K562 (cell line): ENCODE results near the gene LY6G6F. TPM values are rescaled to one million over a fixed set of nuclear protein-coding genes. Genes with fewer than 3 reads are reported as not detected.

ENCODE experiments used
- ATF4 ChIP-seq: fragments of 450-650 bp; formaldehyde crosslinking; IDR thresholded peaks from 2 replicates; pipeline ENCODE4 v1.4.0; 2022; ENCODE audit warnings: mild to moderate bottlenecking, moderate library complexity
- CBFA2T3 ChIP-seq: fragments of 450-650 bp; IDR thresholded peaks from 2 replicates; pipeline ENCODE4 v1.6.1; 2017
- CCAR2 ChIP-seq: fragments of 200-400 bp; formaldehyde crosslinking; IDR thresholded peaks from 2 replicates; pipeline ENCODE4 v1.6.1; 2017; ENCODE audit warnings: mild to moderate bottlenecking, low read depth, low read length
- CEBPG ChIP-seq, 3 experiments: fragments of 200-800 bp in 1 of 3; sonication (Bioruptor generic) in 1 of 3; sonication (generic) in 1 of 3; formaldehyde crosslinking in 1 of 3; IDR thresholded peaks in 2 of 3; conservative IDR thresholded peaks in 1 of 3; 2 replicates each; pipeline versions ENCODE4 v1.6.1 to v1.8.0; 2016 to 2022; ENCODE audit warnings: missing compliant biosample characterization in 2 of 3, missing genetic modification characterization in 2 of 3, mild to moderate bottlenecking in 1 of 3, missing genetic modification reagents in 1 of 3
- E4F1 ChIP-seq: fragments of 250-450 bp; sonication (Bioruptor Pico); IDR thresholded peaks from 2 replicates; pipeline ENCODE4 v1.5.0; 2021; ENCODE audit warnings: mild to moderate bottlenecking, borderline replicate concordance
- ETS2 ChIP-seq: IDR thresholded peaks from 2 replicates; pipeline ENCODE4 v1.6.1; 2016; ENCODE audit warnings: borderline replicate concordance, missing genetic modification characterization, mild to moderate bottlenecking, moderate library complexity, missing compliant biosample characterization; ENCODE audit not compliant: poor library complexity, severe bottlenecking
- HDAC2 ChIP-seq: fragments of 450-650 bp; IDR thresholded peaks from 2 replicates; pipeline ENCODE4 v1.6.1; 2016; ENCODE audit warnings: mild to moderate bottlenecking
- HDGF ChIP-seq: fragments of 450-650 bp; IDR thresholded peaks from 2 replicates; pipeline ENCODE4 v1.6.1; 2016
- MAFK ChIP-seq: IDR thresholded peaks from 2 replicates; pipeline ENCODE4 v1.6.1; 2011; ENCODE audit warnings: low read length, improper control_type of control experiment
- MEF2A ChIP-seq: IDR thresholded peaks from 2 replicates; pipeline ENCODE4 v1.6.1; 2011; ENCODE audit warnings: low read depth, mild to moderate bottlenecking, low read length, moderate library complexity; ENCODE audit not compliant: control insufficient read depth
- MLX ChIP-seq, 2 experiments: fragments of 450-650 bp in 1 of 2; sonication (generic) in 1 of 2; formaldehyde crosslinking; conservative IDR thresholded peaks; 2 replicates each; pipeline versions ENCODE4 v1.4.0 to v1.8.1; 2020 to 2022; ENCODE audit warnings: mild to moderate bottlenecking in 1 of 2, missing genetic modification reagents in 1 of 2
- NCOA4 ChIP-seq: fragments of 450-650 bp; IDR thresholded peaks from 2 replicates; pipeline ENCODE4 v1.6.1; 2018; ENCODE audit warnings: mild to moderate bottlenecking; ENCODE audit not compliant: partially characterized antibody
- NCOR1 ChIP-seq: fragments of 450-650 bp; IDR thresholded peaks from 2 replicates; pipeline ENCODE4 v1.6.1; 2016; ENCODE audit warnings: mild to moderate bottlenecking, moderate library complexity
- RCOR1 ChIP-seq, 2 experiments: IDR thresholded peaks; 2 replicates each; pipeline ENCODE4 v1.6.1; 2012; ENCODE audit warnings: low read depth in 2 of 2, low read length in 2 of 2, borderline replicate concordance in 1 of 2, improper control_type of control experiment in 1 of 2
- SMAD3 ChIP-seq: fragments of 450-650 bp; formaldehyde crosslinking; conservative IDR thresholded peaks from 2 replicates; pipeline ENCODE4 v1.4.0; 2020; ENCODE audit warnings: mild to moderate bottlenecking
- SRF ChIP-seq, 2 experiments: fragments of 250-450, 450-650 bp in 1 of 2; sonication (Bioruptor Pico) in 1 of 2; sonication (generic) in 1 of 2; formaldehyde crosslinking; IDR thresholded peaks; 2 replicates each; pipeline versions ENCODE4 v1.5.0 to v1.5.1; 2020 to 2022; ENCODE audit warnings: mild to moderate bottlenecking in 1 of 2, missing genetic modification reagents in 1 of 2
- TCF7 ChIP-seq: sonication (generic); IDR thresholded peaks from 2 replicates; pipeline ENCODE4 v1.6.1; 2016; ENCODE audit warnings: antibody characterized with exemption, borderline replicate concordance
- THAP7 ChIP-seq: fragments of 250-450 bp; sonication (Bioruptor Pico); IDR thresholded peaks from 2 replicates; pipeline ENCODE4 v1.5.0; 2021
- XRCC3 ChIP-seq: fragments of 450-650 bp; IDR thresholded peaks from 2 replicates; pipeline ENCODE4 v1.6.1; 2017; ENCODE audit warnings: mild to moderate bottlenecking, moderate library complexity
- ZFP1 ChIP-seq: fragments of 450-650 bp; formaldehyde crosslinking; IDR thresholded peaks from 2 replicates; pipeline ENCODE4 v1.4.0; 2020; ENCODE audit warnings: mild to moderate bottlenecking, mixed read lengths
- ZNF224 ChIP-seq: sonication (generic); formaldehyde crosslinking; IDR thresholded peaks from 2 replicates; pipeline ENCODE4 v1.8.0; 2022; ENCODE audit warnings: mild to moderate bottlenecking, missing genetic modification reagents
- polyA plus RNA-seq, 8 experiments: library from polyadenylated mRNA; depleted of rRNA in 4 of 8; stranded (reverse) in 5 of 8; unstranded in 3 of 8; fragments of >200 nt; fragmentation: Nextera tagmentation in 2 of 8; fragmentation: Illumina TruSeq in 1 of 8; extraction: Ambion mirVana in 2 of 8; extraction: Trizol in 1 of 8; gene quantifications; 2 replicates each; pipeline versions ENCODE4 v1.2.1 to v1.2.3, GENCODE V29; 2011 to 2014; ENCODE audit warnings: inconsistent platforms in 1 of 8, missing spikeins in 1 of 8
- total RNA-seq, 7 experiments: library from RNA; depleted of rRNA in 6 of 7; stranded (reverse); fragments of >200 nt in 6 of 7; fragmentation: Illumina TruSeq in 2 of 7; extraction: Trizol in 2 of 7; gene quantifications; 2 replicates each; pipeline versions ENCODE4 v1.2.1 to v1.2.3, GENCODE V29; 2011 to 2021; ENCODE audit warnings: low replicate concordance in 1 of 7

Gene LY6G6F
- total and polyA plus RNA-seq, 9 of the 15 experiments (the other 6 are each of a cell fraction or from before 2014, with no cell fraction given): 0.14 to 0.50 (median 0.28) TPM; not detected in 2

GRCh38 chr6:31664790-31665500 is 41.7 kb upstream of the LY6G6F start, which contains the start of gene GPANK1 (continued):
- TF ChIP-seq E4F1 (CRISPR knock-in tag) (no peak), ATF4 (CRISPR knock-in tag) (peak; percentile 28; the same call in 1 of the 2 replicates), MAFK (peak; percentile 26; the same call in 1 of the 2 replicates), MLX (CRISPR knock-in tag; conservative IDR thresholded peaks at IDR 0.05) (no peak), HDAC2 (peak; percentile 43; the same call in 1 of the 2 replicates), TCF7 (no peak), CBFA2T3 (no peak), THAP7 (CRISPR knock-in tag) (peak; percentile 47; the same call in 1 of the 2 replicates), SRF (CRISPR knock-in tag; IDR thresholded peaks at IDR 0.05) (peak in 1 of 2 experiments; percentile 73; a peak in 1 of 4 replicates), HDGF (peak; percentile 84; the same call in 1 of the 2 replicates), XRCC3 (no peak), RCOR1 (IDR thresholded peaks at IDR 0.05; ENCODE audit: borderline replicate concordance in 1 of 2, low read depth in 2 of 2, low read length in 2 of 2) (peak in 1 of 2 experiments; percentile 6; a peak in 3 of 4 replicates), ETS2 (tag) (peak; percentile 21), CCAR2 (0 out of 2 replicates have a peak, but pooled peaks have one; percentile 53), NCOA4 (no peak), ZNF224 (CRISPR knock-in tag) (peak; percentile 85; the same call in 1 of the 2 replicates), NCOR1 (no peak), ZFP1 (CRISPR knock-in tag) (no peak), CEBPG (CRISPR knock-in tag; IDR thresholded peaks at IDR 0.05) (peak; percentile 73), CEBPG (tag; conservative IDR thresholded peaks at IDR 0.05 in 1 of 2, IDR thresholded peaks at IDR 0.05 in 1 of 2) (peak in 1 of 2 experiments; percentile 62; a peak in 2 of 4 replicates), MEF2A (no peak; the same call in 1 of the 2 replicates), SMAD3 (peak; percentile 89)
